GM19099 (cell line): ENCODE results near the gene TMPRSS7.

Experiments
- POLR2A ChIP-seq: IDR thresholded peaks from 3 replicates; pipeline ENCODE4 v1.6.1; 2011; ENCODE audit warnings: low read depth; ENCODE audit not compliant: insufficient read length; ENCODE audit errors: extremely low read depth

The TMPRSS7 gene

DNA sequence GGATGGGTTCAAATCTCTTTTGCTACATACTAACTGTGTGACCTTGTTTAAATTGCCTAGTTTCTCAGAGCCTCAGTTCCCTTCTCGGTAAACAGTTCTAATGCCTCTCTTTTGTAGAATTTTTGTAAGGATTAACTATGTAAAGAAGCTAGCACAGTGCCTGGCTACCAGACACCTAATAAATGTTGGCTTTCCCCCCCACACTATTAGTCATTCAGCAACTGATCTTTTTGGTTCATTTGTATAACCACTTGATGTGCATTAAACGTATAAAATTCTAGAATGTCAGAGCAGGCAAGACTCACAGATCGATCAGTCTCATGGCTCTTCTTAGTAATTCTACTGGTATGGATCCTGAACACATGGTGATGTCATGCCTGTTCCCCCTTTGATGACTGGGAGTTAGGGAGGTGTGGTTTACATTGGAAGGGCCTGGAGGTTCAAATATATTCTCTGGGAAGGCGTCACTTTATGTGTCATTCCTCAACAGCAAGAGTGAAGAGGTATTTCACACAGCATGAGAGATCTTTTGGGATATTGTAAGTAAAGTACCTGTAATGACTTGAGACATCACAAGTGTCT is 29.4 kb upstream of the TMPRSS7 start:
- no peak for TF ChIP-seq POLR2A

DNA sequence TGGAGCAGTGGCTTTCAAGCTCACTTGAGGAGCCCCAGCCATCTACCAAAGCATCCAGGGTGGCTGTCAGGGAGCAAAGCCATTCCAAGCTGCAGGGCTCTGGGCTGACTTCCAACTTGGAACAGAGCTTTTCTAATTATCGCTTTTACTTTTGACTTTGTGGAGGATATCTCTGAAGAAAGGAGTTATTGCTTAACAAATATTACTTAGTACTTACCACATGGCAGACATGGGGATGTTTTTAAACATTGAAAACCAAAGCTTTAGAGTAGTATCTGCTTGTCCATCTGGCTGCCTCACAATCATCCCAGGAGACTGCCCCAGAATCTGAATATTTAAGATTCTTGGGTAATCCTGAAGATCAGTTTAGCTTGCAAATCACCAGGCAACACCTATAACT is 26.9 kb upstream of the TMPRSS7 start:
- TF ChIP-seq POLR2A = no peak

DNA sequence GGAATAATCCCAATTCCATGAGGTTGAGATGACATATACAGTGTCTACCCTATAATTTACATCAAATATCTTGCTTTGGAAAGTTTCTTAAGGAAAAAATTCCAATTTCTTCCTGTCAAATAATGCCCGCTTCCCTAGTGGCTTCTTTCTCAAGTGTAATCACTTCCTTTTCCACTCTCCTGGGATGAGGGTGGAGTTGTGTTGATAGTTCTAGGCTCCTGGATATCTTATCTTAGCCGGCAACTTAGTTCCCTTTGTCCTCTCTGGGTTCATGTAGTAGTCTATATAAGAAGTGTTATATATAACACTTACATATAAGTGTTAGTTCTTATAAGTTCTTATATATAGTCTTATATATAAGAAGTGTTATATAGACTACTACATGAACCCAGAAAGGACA is 24.9 kb upstream of the TMPRSS7 start:
- no peak for TF ChIP-seq POLR2A

DNA sequence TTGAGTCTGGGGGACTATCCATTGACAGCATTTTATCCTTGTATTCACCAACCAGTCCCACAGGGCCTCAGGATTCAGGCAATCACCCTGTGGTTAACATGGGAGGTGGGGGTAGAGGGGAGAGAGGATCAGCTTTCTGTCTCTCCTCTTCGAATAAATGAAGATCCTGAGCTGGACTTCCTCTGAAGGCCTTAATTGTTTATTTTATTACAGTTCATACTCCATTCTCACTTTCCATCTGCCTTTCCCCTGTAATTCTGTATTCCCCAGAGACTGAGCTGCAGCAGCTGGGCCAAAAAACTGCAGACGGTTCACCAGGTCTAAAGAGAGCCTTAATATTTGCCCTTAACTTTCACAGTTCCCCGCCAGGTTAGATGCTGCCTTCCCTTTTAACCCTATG is 23.9 kb upstream of the TMPRSS7 start:
- no peak for TF ChIP-seq POLR2A

DNA sequence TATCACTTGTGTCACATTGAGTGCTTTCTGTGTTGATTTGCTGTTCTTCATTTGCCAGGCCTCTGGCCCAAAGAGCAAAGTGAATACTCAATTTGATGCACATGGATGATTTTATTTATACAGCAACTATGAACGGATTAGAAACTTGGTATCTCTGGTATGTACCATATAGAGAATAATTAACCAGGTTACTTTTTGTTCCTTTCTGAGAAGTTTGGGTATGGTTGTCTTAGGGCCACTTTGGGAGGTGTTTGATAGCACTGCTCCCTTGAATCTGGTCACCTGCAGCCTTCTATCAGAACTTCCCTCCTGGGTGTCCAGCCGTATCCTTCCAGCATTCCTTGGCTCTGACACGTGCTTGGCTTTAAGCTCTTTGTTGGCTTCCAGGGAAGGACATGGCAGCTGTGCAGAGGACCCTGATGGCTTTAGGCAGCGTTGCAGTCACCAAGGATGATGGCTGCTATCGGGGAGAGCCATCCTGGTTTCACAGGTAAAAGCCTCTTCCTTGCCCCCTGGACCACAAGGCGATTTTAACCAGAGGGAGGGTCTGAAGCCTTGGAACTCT is 23.1 kb upstream of the TMPRSS7 start:
- no peak for TF ChIP-seq POLR2A

DNA sequence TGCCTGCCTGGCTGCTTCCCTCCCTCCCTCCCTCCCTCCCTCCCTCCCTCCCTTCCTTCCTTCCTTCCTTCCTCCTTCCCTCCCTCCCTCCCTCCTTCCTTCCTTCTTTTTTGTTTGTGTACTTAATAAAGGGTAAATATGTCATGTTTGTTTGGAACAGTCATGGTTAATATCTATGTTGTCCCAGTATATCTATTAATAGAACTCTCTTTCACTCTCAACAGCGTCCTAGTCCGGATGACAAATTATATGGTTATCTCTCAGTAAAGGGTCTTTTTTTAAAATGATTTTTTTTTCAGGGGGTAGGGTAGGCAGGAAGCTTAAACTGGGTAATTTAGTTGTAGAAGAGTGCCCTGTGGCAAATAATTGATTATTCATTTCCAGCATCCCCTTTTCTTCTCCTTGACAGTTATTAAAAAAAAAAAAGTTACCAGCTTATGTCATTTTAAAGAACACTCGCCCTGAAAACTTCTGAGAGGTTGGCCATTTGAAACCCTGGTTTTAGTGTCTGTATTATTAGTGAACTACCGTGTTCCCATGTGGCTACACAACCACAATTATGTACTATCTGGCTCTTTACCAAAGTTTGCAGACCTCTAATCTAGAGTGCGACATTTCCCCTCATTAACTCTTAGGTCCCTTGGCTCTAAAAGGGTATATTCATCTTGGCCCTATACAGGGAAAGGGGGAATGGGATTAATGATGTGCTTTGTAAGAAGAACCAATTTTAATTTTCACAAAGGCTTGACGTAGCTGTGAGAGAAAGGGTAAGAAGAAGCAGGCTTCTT is 22.1 kb upstream of the TMPRSS7 start:
- TF ChIP-seq POLR2A = no peak

DNA sequence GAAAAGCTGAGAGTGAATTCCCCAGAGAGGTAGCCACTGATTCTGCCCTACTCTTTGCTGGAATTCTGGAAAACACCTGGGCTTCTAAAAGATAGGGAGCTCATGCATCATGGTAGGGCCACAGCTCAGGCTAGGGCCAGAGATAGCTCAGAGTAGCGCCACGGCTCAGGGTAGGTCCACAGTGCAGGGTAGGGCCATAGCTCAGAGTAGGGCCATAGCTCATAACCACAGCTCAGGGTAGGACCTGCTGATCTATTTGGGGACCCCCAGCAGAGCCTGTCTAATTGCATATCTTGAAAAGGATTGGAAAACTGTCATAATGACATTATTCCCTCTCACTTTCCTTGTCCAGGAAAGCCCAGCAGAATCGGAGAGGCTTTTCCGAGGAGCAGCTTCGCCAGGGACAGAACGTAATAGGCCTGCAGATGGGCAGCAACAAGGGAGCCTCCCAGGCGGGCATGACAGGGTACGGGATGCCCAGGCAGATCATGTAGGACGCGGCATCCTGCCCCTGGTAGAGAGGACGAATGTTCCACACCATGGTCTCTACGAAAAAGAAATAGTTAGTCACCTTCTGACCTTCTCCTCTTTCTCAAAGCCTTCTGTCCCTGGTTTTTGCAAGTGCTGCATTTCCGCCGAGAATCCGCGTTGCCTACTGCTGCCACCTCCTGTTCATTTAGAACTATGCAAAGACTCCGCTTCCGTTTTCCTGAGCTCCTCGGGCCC is 21.3 kb upstream of the TMPRSS7 start:
- no peak for TF ChIP-seq POLR2A

DNA sequence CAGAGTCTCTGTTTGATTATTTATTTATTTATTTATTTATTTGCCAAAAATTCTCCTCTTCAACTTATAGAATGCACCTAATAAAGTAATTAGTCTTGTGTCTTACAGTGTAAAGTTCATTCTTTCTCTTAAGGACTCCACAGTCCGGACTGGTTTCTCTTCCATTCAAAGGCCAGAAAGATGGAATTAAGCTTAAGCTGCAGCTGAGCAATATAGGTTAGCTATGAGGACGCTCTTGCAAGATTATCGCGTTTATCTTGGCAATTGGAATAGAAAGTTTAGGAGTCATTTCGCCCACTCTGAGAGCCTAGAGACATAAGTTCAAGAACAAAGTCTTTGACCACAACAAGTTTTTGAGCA is 20.8 kb upstream of the TMPRSS7 start:
- TF ChIP-seq POLR2A = no peak

DNA sequence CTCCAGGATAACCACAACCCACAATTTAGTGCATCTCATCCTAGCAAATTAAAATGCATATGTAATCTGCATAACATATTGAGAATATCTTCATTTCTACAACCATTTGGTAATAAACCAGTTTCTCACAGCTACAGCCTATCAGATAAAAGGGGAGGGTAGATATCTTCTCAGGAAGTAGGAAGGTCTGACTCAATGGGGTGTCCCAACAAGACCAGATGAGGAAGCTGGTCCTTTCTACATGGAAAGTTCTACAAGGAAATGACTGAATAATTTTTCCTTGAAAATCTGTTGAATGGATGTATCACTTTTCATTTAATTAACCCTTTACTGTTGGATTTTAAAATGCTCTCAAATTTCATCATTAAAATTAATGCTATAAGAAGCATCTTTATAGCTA is 17.4 kb upstream of the TMPRSS7 start:
- no peak for TF ChIP-seq POLR2A

DNA sequence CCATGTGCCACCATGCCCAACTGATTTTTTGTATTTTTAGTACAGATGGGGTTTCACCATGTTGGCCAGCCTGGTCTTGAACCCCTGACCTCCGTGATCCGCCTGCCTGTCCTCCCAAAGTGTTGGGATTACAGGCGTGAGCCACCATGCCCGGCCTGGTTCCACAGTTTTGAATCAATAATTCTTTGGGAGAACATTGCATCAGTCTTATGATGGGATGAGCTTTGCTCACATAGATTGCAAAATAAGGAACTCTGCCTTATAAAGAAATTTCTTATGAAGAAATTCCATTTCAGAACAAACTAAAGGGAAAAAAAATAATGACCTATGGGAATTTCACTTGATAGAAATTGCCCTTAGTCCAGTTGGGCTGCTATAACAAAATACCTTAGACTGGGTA is 15.8 kb upstream of the TMPRSS7 start:
- TF ChIP-seq POLR2A = no peak

DNA sequence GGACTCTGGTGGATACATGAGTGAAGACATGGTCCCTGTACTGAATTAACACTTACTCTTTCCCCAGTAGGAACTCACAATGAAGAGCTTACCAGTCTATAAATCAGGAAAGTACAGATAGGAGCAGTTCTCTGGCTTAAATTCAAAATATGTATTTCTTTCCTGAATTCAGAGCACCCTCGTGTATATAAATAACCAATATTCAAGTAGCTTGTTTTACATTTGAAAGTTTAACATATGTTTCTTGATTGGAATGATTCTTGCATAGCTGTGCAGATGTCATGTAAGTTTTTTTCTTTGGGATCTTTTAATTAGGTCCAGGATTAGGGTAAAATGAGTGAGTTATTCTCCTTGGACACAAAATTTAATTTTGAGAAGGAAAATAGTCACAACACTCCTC is 14.8 kb upstream of the TMPRSS7 start:
- no peak for TF ChIP-seq POLR2A

DNA sequence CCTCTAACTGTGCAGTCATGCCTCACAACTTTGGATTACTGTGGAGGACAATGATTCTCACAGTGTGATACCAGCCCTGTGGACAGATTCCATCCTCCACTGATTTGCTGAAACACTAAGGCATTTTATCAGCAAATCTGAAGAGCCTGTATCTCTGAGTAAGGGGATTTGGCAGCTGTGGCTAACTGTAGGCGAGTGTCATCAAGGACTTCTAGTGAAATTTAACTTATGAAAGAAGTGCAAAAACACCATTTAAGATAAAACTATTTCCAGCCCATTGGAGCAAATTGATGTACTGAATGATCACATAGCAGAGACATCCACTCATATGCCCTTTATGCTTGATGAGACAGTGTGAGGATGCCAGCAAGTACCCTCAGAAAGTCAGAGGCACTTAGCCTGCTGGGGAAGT is 13.9 kb upstream of the TMPRSS7 start:
- TF ChIP-seq POLR2A = no peak

DNA sequence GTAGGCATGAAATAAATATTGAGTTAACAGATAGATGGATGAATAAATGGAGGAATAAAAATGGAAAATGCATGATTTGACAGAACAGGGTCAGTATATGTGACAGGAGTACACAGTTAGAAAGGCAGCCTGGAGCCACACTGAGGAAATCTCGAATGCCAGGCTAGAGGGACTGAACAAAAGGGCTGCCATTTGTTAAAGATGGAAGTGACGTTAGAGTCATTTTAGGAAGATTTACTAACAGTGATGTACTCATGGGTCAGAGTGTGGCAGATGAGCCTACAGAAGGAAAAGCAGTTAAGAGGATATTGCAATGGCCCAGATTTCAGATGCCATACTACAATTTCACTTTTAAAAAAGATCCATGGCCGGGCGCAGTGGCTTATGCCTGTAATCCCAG is 7.4 kb upstream of the TMPRSS7 start:
- TF ChIP-seq POLR2A = no peak

DNA sequence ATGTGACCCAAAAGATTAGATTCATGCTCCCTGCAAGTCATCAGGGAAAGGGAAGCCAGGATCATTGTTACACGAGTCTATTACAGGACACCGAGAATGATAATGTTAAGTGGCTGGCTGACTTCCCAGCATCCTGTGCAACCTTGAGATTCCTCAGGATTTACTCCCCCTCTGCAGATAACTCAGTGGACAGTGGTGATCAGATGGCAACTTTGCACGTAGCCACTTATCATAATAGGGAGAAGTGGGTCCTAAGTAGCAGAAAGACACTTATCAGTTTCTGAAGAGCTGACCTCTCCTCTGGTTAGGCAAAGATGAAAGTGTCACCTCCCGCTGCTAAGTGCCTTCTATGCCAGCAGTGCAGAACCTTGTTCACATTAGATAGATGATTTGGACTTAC is 6.7 kb upstream of the TMPRSS7 start:
- no peak for TF ChIP-seq POLR2A

DNA sequence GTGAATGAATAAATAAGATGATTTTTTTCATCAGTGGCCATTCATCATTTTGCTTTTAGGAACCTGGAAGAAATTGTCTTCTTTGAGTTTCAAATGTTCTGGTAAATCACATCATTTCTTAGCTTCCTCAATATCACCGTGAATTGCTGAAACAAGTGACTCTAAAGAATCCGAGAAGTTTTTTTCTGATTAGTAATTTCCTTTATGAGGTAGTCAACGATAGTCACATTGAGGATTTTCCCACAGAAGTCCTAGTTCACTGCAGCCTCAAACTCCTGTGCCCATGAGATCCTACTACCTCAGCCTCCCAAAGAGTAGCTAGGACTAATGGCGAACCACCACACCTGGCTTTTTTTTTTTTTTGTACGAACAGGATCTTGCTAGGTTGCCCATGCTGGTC is 3.6 kb upstream of the TMPRSS7 start:
- no peak for TF ChIP-seq POLR2A
